Inferior parietal cortex (tissue), 1 donor: Measurements from ENCODE around the gene BICDL1.

Experiments used
- DNase-seq: peaks from one replicate; pipeline ENCODE4 v3.0.0-alpha.2; 2016; ENCODE audit errors: extremely low spot score

Gene BICDL1

GRCh38 chr12:120130011-120130410 lies 141.0 kb downstream of the BICDL1 start:
- no peak for DNase-seq

DNA sequence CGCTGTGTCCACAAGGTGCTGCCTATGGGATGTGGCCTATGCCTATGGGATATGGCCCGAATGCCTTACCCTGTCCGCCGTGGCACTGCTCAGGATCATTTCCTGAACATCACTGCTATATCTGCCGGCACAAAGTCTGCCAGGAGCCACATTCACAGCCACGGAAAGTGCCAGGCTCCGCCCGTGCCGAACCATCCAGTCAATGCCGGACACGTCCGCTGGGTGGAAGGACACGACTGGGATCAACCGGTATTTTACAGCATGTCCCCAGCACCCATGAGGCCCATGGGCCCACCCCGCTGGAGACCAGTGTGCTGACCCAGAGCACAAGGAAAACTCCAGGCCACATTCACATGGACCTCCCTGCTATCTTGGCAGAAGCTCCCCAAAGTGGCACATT lies 142.1 kb downstream of the BICDL1 start:
- DNase-seq = no peak

GRCh38 chr12:120132054-120132836 lies 143.2 kb downstream of the BICDL1 start:
- no peak for DNase-seq

GRCh38 chr12:120132863-120133385 lies 143.9 kb downstream of the BICDL1 start:
- DNase-seq = no peak

DNA sequence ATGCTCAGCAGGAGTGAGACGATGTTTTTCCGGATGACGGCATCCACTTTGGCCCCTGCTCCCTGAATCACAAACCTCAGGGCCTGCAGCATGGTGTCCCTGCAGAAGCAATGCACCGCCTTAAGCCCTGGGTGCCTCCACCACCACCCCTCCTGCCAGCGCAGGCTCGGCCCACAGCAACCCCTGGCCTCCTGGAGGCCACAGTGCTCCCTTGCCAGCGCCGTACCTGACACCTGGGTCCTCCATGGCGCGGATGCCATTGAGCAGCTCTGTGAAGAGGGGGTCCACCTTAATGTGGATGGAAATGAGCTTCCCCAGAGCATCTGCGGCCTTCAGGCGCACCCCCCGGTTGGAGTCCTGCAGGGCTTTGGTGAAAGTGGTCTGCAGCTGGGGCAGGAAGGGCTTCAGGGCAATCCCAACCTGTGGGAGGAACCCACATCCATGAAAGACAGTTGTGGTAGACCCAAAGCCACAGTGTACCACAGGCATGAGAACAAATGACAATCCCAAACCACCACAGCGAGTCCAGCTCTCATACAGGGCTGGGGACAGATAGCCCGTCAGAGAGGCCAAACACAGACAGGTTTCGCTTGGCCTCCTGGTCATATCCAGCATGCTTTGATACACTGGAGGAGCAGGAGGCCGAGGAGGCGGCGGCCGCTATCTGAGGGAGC lies 145.4 kb downstream of the BICDL1 start:
- no peak for DNase-seq

DNA sequence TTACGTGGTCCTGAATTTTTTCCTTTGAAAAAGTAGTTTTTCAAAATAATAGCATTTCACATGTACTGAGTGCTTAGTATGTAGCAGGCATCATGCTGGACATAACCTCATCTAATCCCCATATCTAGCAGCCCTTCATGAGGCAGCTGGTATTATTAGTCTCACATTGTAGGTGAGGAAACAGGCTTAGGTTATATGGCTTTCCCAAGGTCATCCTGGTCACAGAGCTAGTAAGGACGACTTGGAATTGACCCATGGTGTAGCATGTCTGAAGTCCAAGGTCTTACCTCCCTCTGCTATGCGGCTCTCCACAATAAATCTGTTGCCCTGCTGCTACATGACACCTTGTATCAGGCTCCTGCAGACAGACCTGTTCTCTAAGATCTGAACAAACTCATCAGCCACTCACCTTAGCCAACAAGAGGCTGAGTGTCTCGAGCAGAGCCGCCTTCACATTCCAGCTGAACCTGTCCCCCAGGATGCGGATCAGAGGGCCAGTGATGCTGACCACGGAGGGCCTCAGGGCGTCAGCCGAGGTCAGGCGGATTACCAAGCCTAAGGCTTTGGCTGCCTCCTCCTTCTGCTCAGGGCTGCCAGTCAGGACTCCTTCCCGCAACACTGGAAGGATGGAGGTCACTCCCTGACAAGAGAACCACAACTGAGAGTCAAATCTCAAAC lies 147.2 kb downstream of the BICDL1 start:
- no peak for DNase-seq

DNA sequence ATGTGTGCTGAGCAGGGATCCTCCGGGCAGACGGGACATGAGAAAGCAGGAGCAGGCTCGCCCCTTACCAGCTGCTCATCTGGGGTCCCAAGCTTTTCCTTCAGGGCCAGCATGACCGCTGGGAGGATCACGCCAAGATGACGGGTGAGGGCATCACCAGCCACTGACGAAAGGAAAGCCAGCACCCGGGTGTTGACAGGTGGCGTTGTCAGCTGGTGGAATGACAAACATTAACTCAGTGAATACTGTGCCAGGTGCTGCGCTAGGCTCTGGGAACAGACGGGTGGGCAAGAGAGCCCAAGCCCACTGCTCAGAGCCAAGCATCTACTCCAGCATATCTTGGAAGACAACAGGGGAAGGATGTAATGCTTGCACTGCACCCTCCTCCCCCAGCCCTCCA lies 148.8 kb downstream of the BICDL1 start:
- DNase-seq = no peak

GRCh38 chr12:120138366-120138765 lies 149.3 kb downstream of the BICDL1 start:
- no peak for DNase-seq

DNA sequence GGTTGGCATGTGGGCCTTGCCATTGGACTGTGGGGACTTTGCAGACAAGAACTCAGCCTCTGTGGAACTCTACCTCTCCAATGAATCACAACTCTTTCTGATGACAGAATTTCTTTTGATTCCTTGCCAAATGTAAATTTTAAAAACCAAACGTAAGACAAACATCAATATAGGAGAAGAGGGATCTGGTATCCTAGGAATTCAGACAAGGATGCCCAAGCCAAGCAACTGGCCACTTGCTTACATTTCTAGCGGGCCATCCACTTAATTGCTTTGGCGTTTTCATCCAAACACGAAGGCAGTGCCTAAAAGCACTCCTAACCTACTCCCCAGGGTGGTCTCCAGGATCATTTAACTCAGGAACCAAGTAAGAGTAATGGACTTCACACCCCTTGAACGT lies 150.9 kb downstream of the BICDL1 start:
- no peak for DNase-seq

DNA sequence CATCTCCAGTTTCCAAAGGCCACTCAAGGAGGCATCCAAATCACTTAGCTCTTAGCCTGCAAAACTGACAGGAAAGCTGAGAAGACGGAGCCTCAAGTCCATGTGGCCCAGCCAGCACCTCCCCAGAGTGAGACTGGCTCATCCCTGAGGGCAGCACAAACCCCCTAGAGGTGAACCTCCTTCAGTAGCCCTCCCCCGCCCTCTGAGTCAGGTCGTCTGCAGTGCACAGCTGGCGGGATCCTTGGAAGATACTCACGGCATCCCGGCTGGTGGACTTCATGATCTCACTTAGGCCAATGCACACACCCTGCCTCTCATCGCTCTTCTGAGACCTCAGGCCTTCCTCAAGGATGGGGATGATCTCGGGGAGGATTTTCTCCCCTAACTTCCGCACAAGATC lies 151.6 kb downstream of the BICDL1 start:
- DNase-seq = no peak

- no peak for DNase-seq
Observed at GRCh38 chr12:120141336-120141735, 152.3 kb downstream of the BICDL1 start.

- DNase-seq = no peak
Observed at GRCh38 chr12:120142231-120142877, 153.3 kb downstream of the BICDL1 start.
